WERI-Rb-1 (cell line): Measurements from ENCODE around the gene TMCO4.

Experiments
- DNase-seq: peaks from one replicate; pipeline ENCODE4 v3.0.0-alpha.2; 2020
- H3K27ac ChIP-seq: fragments of 250-450 bp; sonication (Bioruptor Pico); 2 replicates; pipeline ENCODE4 v1.5.1; 2020; ENCODE audit warnings: mild to moderate bottlenecking, moderate library complexity
- H3K27me3 ChIP-seq: fragments of 250-450 bp; sonication (Bioruptor Pico); 2 replicates; pipeline ENCODE4 v1.5.1; 2021; ENCODE audit warnings: mild to moderate bottlenecking, low read depth, moderate library complexity; ENCODE audit not compliant: insufficient read depth, severe bottlenecking
- H3K36me3 ChIP-seq: fragments of 250-450 bp; sonication (Bioruptor Pico); 2 replicates; pipeline ENCODE4 v1.5.1; 2020; ENCODE audit warnings: mild to moderate bottlenecking, moderate library complexity
- H3K4me3 ChIP-seq: 2 replicates; pipeline ENCODE4 v1.5.1; 2011; ENCODE audit warnings: low read depth, mild to moderate bottlenecking, control low read depth, low read length
- H3K9me3 ChIP-seq: fragments of 250-450 bp; sonication (Bioruptor Pico); 2 replicates; pipeline ENCODE4 v1.5.1; 2021; ENCODE audit warnings: mild to moderate bottlenecking, moderate library complexity; ENCODE audit not compliant: severe bottlenecking
- TF ChIP-seq, protein P1 (sequence below): IDR thresholded peaks from 2 replicates; pipeline ENCODE4 v1.5.1; 2011; ENCODE audit warnings: low read depth, mild to moderate bottlenecking, control low read depth, inconsistent platforms, low read length

The TMCO4 gene

DNA sequence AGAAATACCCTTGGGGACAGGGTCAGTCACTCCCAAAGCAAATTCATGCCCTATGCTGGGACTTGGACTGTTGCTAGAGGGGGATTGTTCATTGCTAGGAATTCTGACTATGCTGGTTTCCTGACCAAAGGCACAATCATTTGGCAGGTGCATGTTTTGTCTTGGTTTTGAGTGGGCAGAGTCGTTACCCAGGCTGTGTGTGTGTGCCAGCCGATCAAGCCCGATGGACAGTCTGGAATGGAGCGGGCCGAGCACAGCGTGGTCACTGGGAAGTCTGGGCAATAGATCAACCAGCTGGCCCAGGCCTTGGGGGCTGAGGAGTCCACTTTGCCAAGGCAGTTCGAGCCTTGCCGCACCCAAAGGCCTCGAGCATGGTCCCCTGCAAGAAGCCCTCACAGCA, 74.1 kb downstream of the TMCO4 start:
- no peak overlapping the region for H3K4me3 ChIP-seq
- no peak for DNase-seq
- peaks cover 9% of the 10 kb centered on the region for H3K9me3 ChIP-seq
- TF ChIP-seq, protein P1, sequence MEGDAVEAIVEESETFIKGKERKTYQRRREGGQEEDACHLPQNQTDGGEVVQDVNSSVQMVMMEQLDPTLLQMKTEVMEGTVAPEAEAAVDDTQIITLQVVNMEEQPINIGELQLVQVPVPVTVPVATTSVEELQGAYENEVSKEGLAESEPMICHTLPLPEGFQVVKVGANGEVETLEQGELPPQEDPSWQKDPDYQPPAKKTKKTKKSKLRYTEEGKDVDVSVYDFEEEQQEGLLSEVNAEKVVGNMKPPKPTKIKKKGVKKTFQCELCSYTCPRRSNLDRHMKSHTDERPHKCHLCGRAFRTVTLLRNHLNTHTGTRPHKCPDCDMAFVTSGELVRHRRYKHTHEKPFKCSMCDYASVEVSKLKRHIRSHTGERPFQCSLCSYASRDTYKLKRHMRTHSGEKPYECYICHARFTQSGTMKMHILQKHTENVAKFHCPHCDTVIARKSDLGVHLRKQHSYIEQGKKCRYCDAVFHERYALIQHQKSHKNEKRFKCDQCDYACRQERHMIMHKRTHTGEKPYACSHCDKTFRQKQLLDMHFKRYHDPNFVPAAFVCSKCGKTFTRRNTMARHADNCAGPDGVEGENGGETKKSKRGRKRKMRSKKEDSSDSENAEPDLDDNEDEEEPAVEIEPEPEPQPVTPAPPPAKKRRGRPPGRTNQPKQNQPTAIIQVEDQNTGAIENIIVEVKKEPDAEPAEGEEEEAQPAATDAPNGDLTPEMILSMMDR = no peak
- no peaks in the 10 kb centered on the region for H3K36me3 ChIP-seq
- 0 out of 2 replicates have a peak overlapping the region, but pooled peaks have one; percentile 14 for H3K27ac ChIP-seq
- H3K27me3 ChIP-seq = no peaks in the 10 kb centered on the region

DNA sequence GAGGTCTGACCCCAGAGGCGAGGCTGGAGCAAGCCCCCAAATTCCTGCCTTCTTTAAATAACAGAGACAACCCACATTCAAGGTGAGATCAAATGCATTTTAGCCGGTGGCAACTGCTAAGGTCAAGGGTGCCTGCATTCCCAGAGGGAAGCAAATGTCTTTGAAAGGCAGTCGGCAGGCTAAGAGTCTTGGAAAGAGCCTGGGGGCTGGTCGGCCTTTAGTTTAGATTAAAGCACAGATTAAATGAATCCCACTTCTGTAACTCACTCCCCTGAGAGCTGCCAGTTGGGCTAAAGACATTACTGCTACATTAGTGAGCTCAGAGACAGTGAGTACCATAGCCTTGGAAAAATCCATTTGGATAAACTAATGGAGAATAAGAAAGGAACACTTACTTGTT, 75.8 kb downstream of the TMCO4 start:
- H3K36me3 ChIP-seq = no peaks in the 10 kb centered on the region
- TF ChIP-seq, protein P1 = no peak

DNA sequence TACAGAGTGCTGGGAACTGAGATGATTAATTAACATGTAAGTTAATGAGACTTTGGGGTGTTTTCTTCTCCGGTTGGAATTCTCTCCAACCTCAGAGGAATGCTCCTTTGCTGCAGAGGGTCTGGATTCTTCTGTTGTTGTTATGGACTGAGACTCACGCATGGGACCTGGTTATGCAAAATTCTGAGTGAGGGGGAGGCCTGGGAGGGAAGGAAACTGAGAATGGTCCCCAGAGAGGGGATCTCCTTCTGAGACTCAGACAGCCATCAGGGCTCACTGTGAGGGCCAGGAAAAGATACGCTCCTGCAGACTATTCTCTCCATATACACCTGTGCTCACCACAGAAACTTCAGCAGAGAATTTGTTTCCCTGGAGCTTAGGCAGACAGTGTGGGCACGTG, 78.7 kb downstream of the TMCO4 start:
- no peak for DNase-seq
- Histone ChIP-seq H3K9me3 (no peaks in the 10 kb centered on the region), H3K27me3 (no peaks in the 10 kb centered on the region), H3K27ac (no peak overlapping the region), H3K36me3 (no peaks in the 10 kb centered on the region), H3K4me3 (no peak overlapping the region)
- TF ChIP-seq, protein P1 = no peak

More for the DNA sequence above, 75.8 kb downstream of the TMCO4 start:
- no peak overlapping the region for H3K4me3 ChIP-seq
- DNase-seq = peak; percentile 44
- H3K9me3 ChIP-seq = no peaks in the 10 kb centered on the region
- H3K27ac ChIP-seq = no peak overlapping the region
- no peaks in the 10 kb centered on the region for H3K27me3 ChIP-seq

DNA sequence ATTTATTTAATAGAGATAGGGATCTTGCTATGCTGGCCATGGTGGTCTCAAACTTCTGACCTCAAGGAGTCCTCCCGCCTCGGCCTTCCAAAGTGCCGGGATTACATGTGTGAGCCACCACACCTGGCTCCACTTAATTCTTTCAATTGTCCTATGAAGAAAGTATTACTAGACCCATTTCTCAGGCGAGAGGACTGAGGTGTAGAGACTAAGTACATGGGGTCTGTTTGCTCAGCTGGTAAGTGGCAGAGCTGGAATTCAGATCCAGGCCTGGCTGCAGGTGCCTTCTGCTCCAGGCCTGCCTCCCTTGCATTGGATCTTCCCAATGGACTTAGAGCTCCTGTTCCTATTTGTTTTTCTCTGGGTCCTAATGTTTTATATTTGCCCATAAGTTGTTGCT, 79.5 kb downstream of the TMCO4 start:
- H3K4me3 ChIP-seq = no peak overlapping the region
- H3K36me3 ChIP-seq = no peaks in the 10 kb centered on the region
- H3K27ac ChIP-seq = no peak overlapping the region
- H3K27me3 ChIP-seq = no peaks in the 10 kb centered on the region
- H3K9me3 ChIP-seq = no peaks in the 10 kb centered on the region
- DNase-seq = no peak
- TF ChIP-seq, protein P1 = no peak

DNA sequence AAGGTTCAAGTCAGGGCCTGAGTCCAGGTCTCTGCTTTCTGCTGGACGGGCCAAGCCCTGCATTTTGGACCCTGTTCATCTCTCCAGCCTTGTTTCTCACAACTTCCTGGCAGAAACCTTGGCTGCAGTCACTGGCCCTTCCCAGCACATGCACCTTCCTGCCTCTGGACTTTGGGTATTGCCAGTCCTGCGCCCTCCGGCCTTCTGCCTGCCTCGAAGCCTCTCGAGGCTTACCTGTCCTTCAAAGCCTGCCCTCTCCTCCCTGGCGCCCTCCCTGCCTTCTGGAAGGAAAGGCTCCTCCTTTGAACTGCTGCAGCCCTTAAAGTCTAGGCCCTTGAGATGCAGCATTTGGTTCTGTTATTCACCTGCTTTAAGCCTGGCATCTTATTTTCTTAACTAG, 82.2 kb downstream of the TMCO4 start:
- TF ChIP-seq, protein P1 = no peak
- H3K27me3 ChIP-seq = no peaks in the 10 kb centered on the region
- H3K27ac ChIP-seq = no peak overlapping the region
- no peak overlapping the region for H3K4me3 ChIP-seq
- H3K9me3 ChIP-seq = no peaks in the 10 kb centered on the region
- H3K36me3 ChIP-seq = no peaks in the 10 kb centered on the region
- no peak for DNase-seq
